HEK293 (cell line): ENCODE measurements around the gene MCOLN1.

Source experiments
- CTCF ChIA-PET: fragments of 350-600 bp; formaldehyde crosslinking; extraction: SDS; loops from one replicate; lab custom pipeline; 2021; ENCODE audit warnings: antibody characterized with exemption; lab: Yijun Ruan, JAX
- POLR2A ChIA-PET: fragments of 300-600 bp; formaldehyde crosslinking; extraction: SDS; loops from one replicate; lab custom pipeline; 2020; ENCODE audit warnings: antibody characterized with exemption, inconsistent platforms; lab: Yijun Ruan, JAX
- H3K27ac ChIP-seq: fragments of 200-500 bp; sonication (Bioruptor generic); 2 replicates; pipeline ENCODE4 v1.5.1; 2014; ENCODE audit warnings: low read depth, low read length, control low read depth, inconsistent platforms; ENCODE audit errors: extremely low read depth
- H3K36me3 ChIP-seq, 2 experiments: fragments of 200-500 bp in 1 of 2; sonication (Bioruptor generic) in 1 of 2; 1 replicate in 1 of 2; 2 replicates in 1 of 2; pipeline ENCODE4 v1.5.1; 2014 to 2017; ENCODE audit warnings: inconsistent platforms in 2 of 2, low read length in 2 of 2; ENCODE audit not compliant: control insufficient read depth in 2 of 2, insufficient read depth in 1 of 2
- H3K4me1 ChIP-seq: fragments of 200-500 bp; sonication (Bioruptor generic); 2 replicates; pipeline ENCODE4 v1.5.1; 2014; ENCODE audit warnings: mild to moderate bottlenecking, low read length, inconsistent platforms; ENCODE audit not compliant: control insufficient read depth, insufficient read depth
- H3K4me3 ChIP-seq: 2 replicates; pipeline ENCODE4 v1.5.1; 2011; ENCODE audit warnings: low read depth, mild to moderate bottlenecking, control low read depth, low read length, moderate library complexity
- H3K9me3 ChIP-seq: fragments of 200-500 bp; sonication (Bioruptor generic); 2 replicates; pipeline ENCODE4 v1.5.1; 2014; ENCODE audit warnings: low read depth, low read length, inconsistent platforms; ENCODE audit not compliant: control insufficient read depth, insufficient read depth
- MEIS1 ChIP-seq: sonication (generic); formaldehyde crosslinking; IDR thresholded peaks from 2 replicates; pipeline ENCODE4 v1.8.1; 2022; ENCODE audit warnings: missing genetic modification reagents, mild to moderate bottlenecking, borderline replicate concordance
- SCRT2 ChIP-seq: fragments of 450-650 bp; formaldehyde crosslinking; IDR thresholded peaks from 2 replicates; pipeline ENCODE4 v1.5.1; 2016; ENCODE audit warnings: missing biosample characterization, missing genetic modification characterization
- SP2 ChIP-seq: fragments of 450-650 bp; formaldehyde crosslinking; IDR thresholded peaks from 2 replicates; pipeline ENCODE4 v1.5.1; 2016; ENCODE audit warnings: missing biosample characterization, missing genetic modification characterization
- ZBTB26 ChIP-seq: fragments of 450-650 bp; formaldehyde crosslinking; optimal IDR thresholded peaks from 2 replicates; pipeline ENCODE3; 2016; ENCODE audit warnings: missing biosample characterization, mild to moderate bottlenecking, missing genetic modification characterization
- ZNF239 ChIP-seq: fragments of 450-650 bp; formaldehyde crosslinking; IDR thresholded peaks from 2 replicates; pipeline ENCODE4 v1.5.1; 2016; ENCODE audit warnings: missing biosample characterization, missing genetic modification characterization
- ZNF311 ChIP-seq: fragments of 450-650 bp; formaldehyde crosslinking; IDR thresholded peaks from 2 replicates; pipeline ENCODE4 v1.5.1; 2017; ENCODE audit warnings: missing biosample characterization, missing genetic modification characterization, borderline replicate concordance
- ZNF354C ChIP-seq: fragments of 450-650 bp; formaldehyde crosslinking; IDR thresholded peaks from 2 replicates; pipeline ENCODE4 v1.5.1; 2016; ENCODE audit warnings: missing biosample characterization, missing genetic modification characterization, low read depth, borderline replicate concordance
- ZNF548 ChIP-seq: fragments of 450-650 bp; formaldehyde crosslinking; IDR thresholded peaks from 2 replicates; pipeline ENCODE4 v1.5.1; 2016; ENCODE audit warnings: missing biosample characterization, missing genetic modification characterization
- ZNF660 ChIP-seq: fragments of 450-650 bp; IDR thresholded peaks from 2 replicates; pipeline ENCODE4 v1.5.1; 2018; ENCODE audit warnings: missing biosample characterization, mild to moderate bottlenecking, missing genetic modification characterization
- ZNF768 ChIP-seq: fragments of 450-650 bp; formaldehyde crosslinking; IDR thresholded peaks from 2 replicates; pipeline ENCODE4 v1.5.1; 2018; ENCODE audit warnings: missing biosample characterization, mild to moderate bottlenecking, missing genetic modification characterization
- ZNF777 ChIP-seq: fragments of 450-650 bp; formaldehyde crosslinking; IDR thresholded peaks from 2 replicates; pipeline ENCODE4 v1.5.1; 2017; ENCODE audit warnings: missing biosample characterization, missing genetic modification characterization, borderline replicate concordance
- TF ChIP-seq, protein P1 (sequence below): fragments of 450-650 bp; formaldehyde crosslinking; conservative IDR thresholded peaks from 2 replicates; pipeline ENCODE4 v1.5.1; 2016; ENCODE audit warnings: low read depth, missing biosample characterization, missing genetic modification characterization
- TF ChIP-seq, protein P2 (sequence below): fragments of 450-650 bp; formaldehyde crosslinking; IDR thresholded peaks from 2 replicates; pipeline ENCODE4 v1.5.1; 2016; ENCODE audit warnings: missing biosample characterization, missing genetic modification characterization

MCOLN1 gene

GRCh38 chr19:7522923-7523667, 671 bp downstream of the MCOLN1 start (continued):
- TF ChIP-seq ZNF239 (tag by site-specific recombination) (no peak), SP2 (tag by site-specific recombination) (0 out of 2 replicates have a peak, but pooled peaks have one; percentile 33), ZNF311 (tag by site-specific recombination) (no peak), ZNF777 (tag by site-specific recombination) (no peak), ZNF660 (tag by site-specific recombination) (no peak), MEIS1 (no peak)

GRCh38 chr19:7524523-7524922, 2.1 kb downstream of the MCOLN1 start:
- Histone ChIP-seq H3K4me3 (no peak overlapping the region), H3K9me3 (no peaks in the 10 kb centered on the region), H3K36me3 (peaks cover 0 to 36% of the 10 kb centered on the region in 2 experiments; a peak in 1 of 3 replicates), H3K27ac (no peak overlapping the region), H3K4me1 (0 out of 2 replicates have a peak, but pooled peaks cover 2% of the 10 kb centered on the region)
- ChIA-PET CTCF (no interaction called here), POLR2A (no interaction called here)
- TF ChIP-seq SP2 (tag by site-specific recombination): no peak
- TF ChIP-seq ZNF354C (tag by site-specific recombination): no peak
- TF ChIP-seq, protein P1, sequence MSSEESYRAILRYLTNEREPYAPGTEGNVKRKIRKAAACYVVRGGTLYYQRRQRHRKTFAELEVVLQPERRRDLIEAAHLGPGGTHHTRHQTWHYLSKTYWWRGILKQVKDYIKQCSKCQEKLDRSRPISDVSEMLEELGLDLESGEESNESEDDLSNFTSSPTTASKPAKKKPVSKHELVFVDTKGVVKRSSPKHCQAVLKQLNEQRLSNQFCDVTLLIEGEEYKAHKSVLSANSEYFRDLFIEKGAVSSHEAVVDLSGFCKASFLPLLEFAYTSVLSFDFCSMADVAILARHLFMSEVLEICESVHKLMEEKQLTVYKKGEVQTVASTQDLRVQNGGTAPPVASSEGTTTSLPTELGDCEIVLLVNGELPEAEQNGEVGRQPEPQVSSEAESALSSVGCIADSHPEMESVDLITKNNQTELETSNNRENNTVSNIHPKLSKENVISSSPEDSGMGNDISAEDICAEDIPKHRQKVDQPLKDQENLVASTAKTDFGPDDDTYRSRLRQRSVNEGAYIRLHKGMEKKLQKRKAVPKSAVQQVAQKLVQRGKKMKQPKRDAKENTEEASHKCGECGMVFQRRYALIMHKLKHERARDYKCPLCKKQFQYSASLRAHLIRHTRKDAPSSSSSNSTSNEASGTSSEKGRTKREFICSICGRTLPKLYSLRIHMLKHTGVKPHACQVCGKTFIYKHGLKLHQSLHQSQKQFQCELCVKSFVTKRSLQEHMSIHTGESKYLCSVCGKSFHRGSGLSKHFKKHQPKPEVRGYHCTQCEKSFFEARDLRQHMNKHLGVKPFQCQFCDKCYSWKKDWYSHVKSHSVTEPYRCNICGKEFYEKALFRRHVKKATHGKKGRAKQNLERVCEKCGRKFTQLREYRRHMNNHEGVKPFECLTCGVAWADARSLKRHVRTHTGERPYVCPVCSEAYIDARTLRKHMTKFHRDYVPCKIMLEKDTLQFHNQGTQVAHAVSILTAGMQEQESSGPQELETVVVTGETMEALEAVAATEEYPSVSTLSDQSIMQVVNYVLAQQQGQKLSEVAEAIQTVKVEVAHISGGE (tag by site-specific recombination): no peak
- no peak for TF ChIP-seq ZBTB26

DNA sequence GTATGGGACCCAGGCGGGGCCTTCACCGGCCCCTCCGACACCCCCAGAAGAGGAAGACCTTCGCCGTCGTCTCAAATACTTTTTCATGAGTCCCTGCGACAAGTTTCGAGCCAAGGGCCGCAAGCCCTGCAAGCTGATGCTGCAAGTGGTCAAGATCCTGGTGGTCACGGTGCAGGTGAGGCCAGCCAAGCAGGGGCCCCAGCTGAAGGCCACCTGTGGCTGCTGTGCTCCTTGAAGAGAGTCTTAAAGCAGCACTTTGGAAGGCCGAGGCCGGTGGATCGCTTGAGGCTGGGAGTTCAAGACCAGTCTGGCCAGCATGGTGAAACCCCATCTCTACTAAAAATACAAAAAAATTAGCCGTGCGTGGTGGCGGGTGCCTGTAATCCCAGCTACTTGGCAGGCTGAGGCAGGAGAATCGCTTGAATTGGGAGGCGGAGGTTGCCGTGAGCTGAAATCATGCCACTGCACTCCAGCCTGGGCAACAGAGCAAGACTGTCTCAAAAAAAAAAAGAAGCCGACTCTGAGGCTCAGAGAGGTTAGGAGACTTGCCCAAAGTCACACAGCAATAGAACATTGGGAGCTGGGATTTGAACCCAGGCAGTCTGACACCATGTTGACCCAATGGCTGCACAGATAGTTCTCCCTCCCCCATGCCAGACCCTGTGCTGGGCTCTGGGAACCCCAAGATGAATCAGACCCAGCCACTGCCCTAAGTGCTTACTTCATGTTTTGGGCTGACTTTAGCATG, 2.7 kb downstream of the MCOLN1 start:
- Histone ChIP-seq H3K4me3 (no peak overlapping the region), H3K27ac (no peak overlapping the region), H3K4me1 (0 out of 2 replicates have a peak, but pooled peaks cover 2% of the 10 kb centered on the region)
- POLR2A ChIA-PET: no interaction called here
- CTCF ChIA-PET: interaction anchor here (0.7 kb wide), 1 partner anchor 158 kb away, joined by 3 read pairs; no protein-coding TSS in a partner anchor
- TF ChIP-seq ZNF768 (peak; percentile 94), SCRT2 (tag by site-specific recombination) (0 out of 2 replicates have a peak, but pooled peaks have one; percentile 36), ZNF548 (no peak)
- TF ChIP-seq, protein P2, sequence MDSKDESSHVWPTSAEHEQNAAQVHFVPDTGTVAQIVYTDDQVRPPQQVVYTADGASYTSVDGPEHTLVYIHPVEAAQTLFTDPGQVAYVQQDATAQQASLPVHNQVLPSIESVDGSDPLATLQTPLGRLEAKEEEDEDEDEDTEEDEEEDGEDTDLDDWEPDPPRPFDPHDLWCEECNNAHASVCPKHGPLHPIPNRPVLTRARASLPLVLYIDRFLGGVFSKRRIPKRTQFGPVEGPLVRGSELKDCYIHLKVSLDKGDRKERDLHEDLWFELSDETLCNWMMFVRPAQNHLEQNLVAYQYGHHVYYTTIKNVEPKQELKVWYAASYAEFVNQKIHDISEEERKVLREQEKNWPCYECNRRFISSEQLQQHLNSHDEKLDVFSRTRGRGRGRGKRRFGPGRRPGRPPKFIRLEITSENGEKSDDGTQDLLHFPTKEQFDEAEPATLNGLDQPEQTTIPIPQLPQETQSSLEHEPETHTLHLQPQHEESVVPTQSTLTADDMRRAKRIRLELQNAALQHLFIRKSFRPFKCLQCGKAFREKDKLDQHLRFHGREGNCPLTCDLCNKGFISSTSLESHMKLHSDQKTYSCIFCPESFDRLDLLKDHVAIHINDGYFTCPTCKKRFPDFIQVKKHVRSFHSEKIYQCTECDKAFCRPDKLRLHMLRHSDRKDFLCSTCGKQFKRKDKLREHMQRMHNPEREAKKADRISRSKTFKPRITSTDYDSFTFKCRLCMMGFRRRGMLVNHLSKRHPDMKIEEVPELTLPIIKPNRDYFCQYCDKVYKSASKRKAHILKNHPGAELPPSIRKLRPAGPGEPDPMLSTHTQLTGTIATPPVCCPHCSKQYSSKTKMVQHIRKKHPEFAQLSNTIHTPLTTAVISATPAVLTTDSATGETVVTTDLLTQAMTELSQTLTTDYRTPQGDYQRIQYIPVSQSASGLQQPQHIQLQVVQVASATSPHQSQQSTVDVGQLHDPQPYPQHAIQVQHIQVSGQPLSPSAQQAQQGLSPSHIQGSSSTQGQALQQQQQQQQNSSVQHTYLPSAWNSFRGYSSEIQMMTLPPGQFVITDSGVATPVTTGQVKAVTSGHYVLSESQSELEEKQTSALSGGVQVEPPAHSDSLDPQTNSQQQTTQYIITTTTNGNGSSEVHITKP (tag by site-specific recombination): no peak
- TF ChIP-seq, all 188 proteins: peak for 2
- H3K9me3 ChIP-seq: no peaks in the 10 kb centered on the region
- H3K36me3 ChIP-seq: peaks cover 0 to 32% of the 10 kb centered on the region in 2 experiments; a peak in 1 of 3 replicates
